AG08396 (cell line): ENCODE results near the gene RSPRY1.
"Not testable (repeated sequence)": the region's sequence is repeated elsewhere in the genome, so short reads cannot be mapped to it uniquely, and the experiment has no call there.

ENCODE experiments used
- DNase-seq: peaks from one replicate; pipeline ENCODE4 v3.0.0; 2012; ENCODE audit warnings: low spot score, mixed read lengths

Gene RSPRY1

DNA sequence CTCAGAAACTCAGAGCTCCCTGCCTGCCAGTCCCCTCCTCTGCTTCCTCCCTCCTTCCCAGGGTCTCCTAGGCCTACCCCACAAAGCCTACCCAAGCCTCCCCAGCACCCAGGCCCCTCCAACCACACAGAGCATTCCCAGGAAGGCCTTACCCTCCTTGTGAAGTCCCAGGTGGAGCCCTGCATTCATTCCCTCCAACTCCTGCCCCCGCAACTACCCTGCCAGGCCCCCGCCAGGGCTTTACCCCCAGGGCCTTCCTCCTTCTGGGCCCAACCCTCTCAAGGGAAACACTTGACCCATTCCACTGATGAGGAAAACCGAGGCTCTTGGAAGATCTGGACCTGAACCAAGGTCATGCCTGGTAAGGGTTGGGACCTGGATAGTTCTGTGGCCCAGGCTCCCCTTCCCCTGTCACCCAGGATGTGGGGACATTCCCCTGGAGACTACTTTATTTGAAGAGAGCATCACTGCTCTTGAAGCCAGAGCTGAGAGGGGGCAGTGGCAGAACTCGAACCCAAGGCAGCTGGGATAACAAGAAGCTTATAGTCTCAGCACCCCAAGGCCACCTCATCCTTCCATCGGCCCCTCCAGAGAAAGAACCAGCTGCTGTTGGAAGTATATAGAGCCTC, 85.9 kb downstream of the RSPRY1 start:
- no peak for DNase-seq

DNA sequence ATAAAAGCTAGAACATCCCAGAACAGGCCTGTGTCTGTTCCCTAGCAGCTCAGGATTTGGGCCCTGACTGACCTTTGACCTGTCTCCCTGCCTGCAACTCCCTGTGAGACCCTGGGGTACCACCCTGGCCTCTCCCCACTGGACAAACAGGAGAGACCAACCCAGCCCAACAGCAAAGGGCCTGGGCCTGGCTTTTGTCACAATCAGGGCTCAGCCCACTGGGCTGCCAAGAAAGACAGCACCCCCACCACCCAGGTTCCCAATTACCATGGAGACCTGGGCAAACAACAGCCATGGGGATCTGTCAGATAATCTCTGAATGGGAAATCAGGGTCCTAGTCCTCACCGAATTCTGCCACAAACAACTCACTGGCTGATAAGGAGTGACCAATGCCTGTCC, 87.2 kb downstream of the RSPRY1 start:
- no peak for DNase-seq

DNA sequence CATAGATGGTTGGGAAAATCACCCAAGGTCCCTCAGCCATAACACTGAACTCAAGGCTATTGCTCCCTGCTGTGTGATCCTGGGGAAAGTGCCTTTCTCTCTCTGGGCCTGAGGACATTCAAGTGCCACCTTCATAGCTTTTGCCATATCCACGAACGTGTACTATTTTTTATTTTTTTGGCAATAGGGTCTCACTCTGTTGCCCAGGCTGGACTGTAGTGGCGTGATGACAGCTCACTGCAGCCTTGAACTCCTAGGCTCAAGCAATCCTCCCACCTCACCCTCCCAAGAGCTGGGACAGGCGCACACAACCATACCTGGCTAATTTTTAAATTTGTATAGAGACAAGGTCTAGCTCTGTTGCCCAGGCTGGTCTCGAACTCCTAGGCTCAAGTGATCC, 87.7 kb downstream of the RSPRY1 start:
- no peak for DNase-seq

DNA sequence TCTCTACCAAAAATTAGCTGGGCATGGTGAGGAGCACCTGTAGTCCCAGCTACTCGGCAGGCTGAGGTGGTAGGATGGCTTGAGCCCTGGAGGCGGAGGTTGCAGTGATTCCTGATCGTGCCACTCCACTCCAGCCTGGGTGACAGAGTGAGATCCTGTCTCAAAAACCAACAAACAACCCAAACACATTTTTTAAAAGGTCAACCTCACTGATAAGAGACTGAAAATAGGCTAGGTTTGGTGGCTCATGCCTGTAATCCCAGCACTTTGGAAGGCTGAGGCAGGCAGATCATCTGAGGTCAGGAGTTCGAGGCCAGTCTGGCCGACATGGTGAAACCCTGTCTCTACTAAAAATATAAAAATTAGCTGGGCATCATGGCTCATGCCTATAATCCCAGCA, 89.8 kb downstream of the RSPRY1 start:
- DNase-seq = not testable (repeated sequence)

DNA sequence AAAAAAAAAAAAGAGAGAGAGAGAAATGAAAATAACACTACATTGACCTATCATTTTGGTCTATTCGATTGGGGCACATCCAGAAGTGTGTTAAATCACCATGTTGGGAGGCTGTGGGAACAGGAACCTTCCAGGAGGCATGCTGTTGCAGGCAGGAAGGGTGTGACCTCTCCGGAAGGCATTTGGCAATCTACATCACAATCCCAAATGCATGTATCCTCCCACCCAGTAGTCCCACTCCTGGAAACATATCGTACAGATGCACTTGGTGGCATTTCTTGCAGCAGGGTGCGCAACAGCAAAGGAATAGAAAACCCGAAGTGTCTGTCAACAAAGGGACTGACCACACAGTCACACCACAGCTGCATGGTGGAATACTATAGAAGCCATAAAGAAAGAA, 90.5 kb downstream of the RSPRY1 start:
- DNase-seq = no peak

DNA sequence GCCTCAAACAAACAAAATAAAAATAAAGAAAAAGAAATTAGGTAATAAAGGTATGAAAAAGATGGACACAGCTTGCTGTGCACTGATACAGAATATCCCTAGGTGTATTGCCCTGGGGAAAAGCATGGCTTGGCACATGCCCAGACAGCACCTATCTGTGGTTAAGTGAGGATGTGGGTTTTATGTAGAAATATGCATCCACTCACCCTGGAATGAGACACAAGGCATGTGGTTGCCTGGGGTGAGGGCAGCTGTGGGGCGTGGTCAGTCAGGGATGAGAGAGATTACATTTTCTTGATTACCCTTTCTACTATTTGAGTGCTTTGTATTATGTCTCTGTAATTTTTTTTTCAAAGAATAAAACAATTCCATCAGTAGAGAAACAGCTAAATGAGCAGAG, 91.5 kb downstream of the RSPRY1 start:
- DNase-seq = peak; percentile 81

DNA sequence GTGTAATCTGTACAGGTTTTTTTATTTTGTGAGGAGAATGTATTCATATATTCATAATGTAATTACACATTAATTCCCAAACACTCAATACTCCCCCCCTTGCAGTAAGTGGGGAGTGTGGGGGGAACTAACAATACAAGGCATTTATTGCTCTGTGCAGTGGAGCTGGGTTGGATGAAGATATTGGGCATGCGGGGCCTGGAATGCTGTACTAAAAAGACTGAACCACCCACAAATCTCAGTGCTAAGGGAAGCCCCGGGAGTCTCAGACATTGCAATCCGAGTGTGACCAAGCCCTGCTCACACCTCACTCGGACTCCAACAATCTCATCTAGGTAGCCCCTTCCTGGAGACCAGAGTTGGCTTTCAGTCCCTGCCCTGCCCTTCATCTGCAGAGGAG, 92.4 kb downstream of the RSPRY1 start:
- no peak for DNase-seq

DNA sequence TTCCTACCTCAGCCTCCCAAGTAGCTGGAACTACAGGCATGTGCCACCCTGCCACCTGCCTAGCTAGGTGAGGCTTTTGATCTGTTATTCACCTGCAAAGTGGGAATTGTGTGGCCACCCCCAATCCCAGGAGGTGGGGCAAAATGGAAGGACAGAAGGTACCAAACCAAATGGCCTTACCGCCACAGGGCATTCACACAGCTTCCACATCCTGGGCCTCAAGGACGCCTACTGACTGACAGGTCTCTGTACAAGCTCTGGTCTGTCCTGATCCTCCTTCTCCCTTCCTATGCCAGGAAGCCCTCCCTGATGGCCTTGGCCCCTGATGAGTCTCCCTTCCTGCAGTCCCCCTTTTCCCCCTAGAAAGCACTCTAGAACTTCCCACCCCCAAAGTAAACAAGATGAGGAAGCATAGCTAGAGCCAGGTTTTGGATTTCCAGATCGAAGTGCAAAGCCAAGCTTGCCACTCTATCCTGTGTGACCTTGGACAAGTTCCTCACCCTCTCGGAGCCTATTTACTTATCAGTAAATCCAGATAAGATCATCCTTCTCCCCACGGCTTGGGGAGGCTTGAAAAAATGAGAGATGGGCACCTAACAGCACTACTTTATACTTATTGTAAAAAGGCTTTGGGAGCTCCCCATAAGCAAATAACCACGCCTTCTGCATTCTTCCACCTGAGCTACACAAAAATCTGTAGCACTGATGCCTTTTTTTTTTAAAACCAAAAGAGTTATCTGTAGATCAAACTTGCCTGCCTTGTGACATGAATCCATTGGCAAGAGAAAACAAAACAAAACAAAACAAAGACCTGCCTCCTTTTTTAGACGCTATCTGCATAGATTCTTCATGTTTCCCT, 93.9 kb downstream of the RSPRY1 start:
- no peak for DNase-seq

DNA sequence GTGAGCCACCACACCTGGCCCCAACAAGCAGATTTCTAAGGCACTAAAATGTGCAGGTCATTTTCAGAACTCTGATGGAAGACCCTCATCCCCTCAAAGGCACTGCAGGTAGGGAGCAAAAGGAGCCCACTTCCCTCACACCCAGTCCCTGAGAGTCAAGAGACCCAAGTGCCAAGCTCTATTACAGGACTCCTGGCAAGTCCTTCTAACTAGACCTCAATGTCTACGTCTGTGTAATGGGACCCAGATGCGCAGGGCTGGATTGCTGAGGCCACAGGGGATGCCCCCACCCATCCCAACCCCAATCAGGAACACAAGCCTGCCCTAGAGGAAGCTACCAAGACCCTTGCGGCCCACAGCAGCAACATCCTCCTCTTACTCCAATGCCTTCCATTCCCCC, 95.7 kb downstream of the RSPRY1 start:
- DNase-seq = no peak

DNA sequence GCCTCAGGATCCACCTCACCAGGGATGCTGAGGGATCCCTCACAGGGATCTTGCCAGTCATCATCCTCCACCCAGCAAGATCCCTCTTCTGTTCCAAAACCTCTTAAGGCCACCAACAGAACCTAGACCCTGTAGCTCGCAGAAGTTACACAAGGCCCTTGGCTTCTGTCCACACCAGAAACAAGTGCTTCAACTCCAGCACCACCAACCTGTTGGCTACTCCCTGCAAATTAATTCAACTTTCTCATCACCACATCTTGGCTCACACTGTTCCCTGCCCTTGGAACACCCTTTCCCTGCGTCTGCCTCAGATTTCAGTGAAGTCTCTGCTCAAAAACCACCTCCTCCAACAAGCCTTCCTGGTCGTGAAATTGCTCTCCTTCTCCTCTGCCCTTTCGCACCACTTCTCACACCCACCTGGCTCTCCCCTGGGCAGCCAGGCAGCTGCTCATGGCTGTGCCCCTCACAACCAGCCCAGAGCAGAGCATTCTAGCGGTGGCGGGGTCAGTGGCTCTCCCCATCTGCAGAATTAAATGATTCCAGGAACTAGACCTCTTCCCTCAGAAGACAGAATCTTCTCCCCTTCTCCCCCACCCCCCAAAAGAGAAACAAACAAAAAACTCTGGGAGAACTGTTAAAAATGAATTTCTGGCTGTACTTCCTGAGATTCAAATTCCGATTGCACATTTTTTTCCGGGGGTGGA, 96.5 kb downstream of the RSPRY1 start:
- DNase-seq = no peak

DNA sequence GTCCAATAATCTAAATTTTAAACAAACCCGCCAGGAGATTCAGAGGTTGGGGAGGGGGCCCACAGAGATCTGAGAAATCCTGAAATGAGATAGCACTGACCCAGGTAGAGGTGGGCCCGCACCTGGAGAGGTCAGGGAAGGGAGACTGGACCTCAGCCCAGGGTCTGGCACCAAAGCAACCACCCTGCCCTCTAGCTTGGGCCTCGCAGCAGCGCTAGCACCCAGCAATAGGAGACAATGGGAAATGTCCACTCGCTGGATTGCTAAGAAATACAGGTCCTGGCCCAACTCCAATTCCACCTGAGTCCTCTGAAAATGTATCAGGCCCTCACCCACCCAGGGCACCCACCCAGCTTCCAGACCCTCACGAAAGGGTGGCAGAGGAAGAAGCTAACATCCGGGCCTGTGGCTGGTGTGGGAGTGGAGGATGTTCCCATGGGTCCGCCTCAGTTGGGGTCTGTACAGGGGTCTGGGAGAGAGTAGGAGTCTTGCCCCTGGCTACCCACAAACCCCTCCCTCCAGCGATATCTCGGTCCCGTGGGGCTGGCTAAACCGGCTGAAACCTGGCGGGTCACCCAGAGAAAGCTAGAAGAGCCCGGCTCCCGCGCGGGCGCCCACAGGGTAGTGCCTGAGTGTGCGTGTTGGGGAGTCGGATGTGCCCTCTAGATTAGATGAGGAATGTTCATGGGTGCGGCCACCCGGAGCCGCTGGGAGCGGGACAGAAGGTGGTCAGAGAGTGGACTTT, 97.3 kb downstream of the RSPRY1 start:
- no peak for DNase-seq

DNA sequence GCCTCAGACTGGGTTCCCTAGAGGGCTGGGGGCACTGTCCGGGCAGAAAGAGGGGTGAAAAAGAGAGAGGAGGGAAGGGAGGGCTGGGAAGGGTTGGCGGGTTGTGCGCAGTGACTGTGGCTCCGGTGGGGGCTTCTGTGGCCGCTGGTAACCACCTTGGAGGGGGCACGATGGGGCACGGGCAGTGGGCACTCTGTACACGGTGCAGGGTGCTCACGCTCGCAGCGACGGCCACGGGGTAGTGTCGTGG, 97.8 kb downstream of the RSPRY1 start:
- DNase-seq = no peak

DNA sequence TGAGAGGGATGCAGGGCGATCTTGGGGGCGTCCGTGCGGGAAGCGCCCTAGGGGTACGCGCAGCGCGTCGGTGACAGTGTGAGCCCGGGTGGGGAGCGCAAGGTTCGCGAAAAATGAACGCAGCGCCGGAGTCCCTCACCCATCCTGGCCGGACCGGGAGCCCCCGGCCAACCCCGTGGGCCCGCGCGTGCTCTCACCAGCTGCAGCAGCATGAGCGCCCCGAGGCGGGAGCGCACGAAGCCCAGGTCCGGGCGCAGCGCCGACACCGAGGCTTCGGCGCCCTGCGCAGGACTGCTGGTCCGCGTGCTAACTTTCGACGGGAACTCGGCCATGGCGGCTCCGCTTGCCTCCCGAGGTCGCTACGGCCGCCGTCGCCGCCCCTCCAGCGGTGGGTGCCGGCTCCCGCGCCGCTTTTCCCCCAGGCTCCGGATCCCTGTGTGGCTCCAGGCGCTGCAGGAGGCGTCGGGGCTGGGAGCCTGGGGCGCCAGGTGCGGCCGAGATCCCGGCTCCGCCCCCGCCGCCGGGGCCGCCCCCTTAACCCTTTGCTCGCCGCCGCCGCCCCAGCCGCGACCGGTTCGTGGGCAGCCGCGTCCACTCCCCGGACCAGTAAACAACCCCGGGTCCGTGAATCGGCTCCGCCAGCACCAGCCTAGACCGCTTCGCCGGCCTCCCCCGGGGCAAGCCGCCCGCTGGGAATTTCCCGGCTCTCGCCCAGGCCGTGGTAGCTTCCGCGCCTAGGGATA, 98.3 kb downstream of the RSPRY1 start, which contains the start of gene PLLP:
Gene PLLP, minus strand, starts transcription at position 464 of the 743 bp plus-strand sequence. Its CDS starts 132 bp downstream, at position 332.
- DNase-seq = peak; percentile 73

DNA sequence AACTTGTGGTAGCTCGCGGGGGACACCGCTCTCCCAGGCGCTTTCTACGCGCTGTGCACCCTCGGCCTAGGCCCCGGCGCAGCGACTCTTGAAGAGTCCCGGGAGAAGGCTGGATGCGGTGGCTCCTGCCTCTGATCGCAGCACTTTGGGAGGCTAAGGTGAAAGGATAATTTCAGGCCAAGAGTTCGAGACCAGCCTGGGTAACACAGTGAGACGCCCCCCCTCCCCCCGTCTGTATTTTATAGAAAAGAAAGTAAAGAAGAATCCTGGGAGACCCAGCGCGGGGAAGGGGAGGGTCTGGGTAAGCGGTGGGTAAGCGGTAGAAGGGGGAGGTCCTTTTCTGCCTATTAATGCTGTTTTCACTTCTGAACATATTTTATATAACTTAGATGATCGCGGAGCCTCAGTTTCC, 98.8 kb downstream of the RSPRY1 start:
- no peak for DNase-seq

DNA sequence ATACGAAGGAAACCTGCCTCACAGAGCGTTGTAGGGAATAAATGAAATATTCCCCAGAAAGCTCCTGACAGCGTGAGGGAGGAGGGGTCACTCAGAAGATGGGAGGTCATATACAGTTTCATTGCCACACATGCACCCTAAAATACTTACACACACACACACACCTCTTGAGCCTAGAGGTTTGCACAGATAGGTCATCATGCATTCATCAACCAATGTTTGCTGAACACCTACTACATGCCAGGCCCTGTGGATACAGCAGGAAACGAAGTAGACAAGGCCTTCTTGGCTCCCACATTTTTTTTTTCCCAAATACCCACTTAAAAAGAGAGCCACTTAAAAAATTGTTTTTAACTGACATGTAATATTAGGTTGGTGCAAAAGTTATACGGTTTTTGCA, 99.2 kb downstream of the RSPRY1 start:
- DNase-seq = no peak

DNA sequence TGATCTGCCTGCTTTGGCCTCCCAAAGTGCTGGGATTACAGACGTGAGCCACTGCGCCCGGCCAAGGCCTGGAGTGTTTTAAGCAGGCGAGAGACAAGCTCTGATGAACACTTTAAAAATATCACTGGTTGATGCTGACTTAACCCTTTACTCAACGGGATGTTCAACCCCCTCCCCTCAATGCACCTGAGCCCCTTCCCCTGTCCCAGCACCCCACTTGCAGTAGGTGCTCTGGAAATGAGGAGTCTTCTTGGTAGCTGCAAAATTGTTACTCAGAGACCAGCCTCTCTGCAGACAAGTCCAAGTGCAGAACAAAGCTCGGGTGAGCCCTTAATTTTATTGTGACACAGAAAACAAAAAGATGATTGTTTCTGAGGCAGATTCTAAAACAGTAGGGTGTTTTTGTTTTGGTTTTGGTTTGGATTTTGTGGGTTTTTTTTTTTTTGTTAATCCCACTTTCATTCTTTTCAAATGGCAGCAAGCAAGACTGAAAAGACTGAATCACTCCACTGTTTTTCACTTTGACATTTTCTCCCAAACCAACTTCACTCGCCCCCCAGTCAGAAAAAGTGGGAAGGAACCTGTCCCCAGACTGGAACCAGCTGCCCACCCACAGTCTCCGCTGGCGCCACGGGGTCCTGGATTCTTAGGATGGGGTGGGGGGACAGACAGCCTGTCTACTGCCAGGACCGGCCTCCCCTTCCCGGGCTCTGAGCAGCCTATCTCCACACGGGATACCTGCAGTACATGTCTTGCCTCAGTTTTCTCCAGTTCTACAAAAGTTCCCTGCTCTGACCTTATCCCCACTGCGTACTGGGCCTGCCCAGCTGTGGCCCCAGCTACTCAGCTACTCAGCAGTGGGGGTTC, 103.5 kb downstream of the RSPRY1 start:
- no peak for DNase-seq
